Fibroblast of skin of right biceps (primary cell): Measurements from ENCODE around the gene OR6S1.
"Not testable (repeated sequence)": the region's sequence is repeated elsewhere in the genome, so short reads cannot be mapped to it uniquely, and the experiment has no call there.

Experiments
- DNase-seq: peaks from one replicate; pipeline ENCODE4 v3.0.0-alpha.2; 2013

Gene OR6S1

DNA sequence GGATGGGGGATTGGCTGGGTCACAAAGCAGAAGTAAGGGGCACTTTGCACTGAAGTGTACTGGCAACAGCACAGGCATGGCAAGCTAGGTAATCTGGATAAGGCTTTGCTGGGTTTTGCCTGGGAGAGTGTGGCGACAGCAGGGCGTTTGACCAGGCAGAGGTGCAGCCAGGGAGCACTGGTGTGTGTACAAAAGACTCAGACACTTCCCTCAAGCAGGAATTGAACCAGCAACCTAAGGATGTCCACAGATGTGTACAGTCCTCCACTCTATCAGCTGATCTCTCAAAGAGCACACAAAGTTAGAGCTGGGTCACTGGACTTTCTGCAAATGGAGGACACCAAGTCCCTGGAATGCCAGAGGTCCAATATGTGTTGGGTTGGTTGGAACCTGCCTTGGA is 27.5 kb upstream of the OR6S1 start:
- DNase-seq: no peak

- DNase-seq: no peak
These were observed 26.5 kb upstream of the OR6S1 start for GRCh38 chr14:20667957-20668356.

- not testable (repeated sequence) for DNase-seq
These were observed 25.0 kb upstream of the OR6S1 start for GRCh38 chr14:20666400-20666961.

GRCh38 chr14:20662968-20663732 is 21.7 kb upstream of the OR6S1 start:
- DNase-seq: peak; percentile 72

- no peak for DNase-seq
These were observed 19.7 kb upstream of the OR6S1 start for GRCh38 chr14:20661197-20661596.

DNA sequence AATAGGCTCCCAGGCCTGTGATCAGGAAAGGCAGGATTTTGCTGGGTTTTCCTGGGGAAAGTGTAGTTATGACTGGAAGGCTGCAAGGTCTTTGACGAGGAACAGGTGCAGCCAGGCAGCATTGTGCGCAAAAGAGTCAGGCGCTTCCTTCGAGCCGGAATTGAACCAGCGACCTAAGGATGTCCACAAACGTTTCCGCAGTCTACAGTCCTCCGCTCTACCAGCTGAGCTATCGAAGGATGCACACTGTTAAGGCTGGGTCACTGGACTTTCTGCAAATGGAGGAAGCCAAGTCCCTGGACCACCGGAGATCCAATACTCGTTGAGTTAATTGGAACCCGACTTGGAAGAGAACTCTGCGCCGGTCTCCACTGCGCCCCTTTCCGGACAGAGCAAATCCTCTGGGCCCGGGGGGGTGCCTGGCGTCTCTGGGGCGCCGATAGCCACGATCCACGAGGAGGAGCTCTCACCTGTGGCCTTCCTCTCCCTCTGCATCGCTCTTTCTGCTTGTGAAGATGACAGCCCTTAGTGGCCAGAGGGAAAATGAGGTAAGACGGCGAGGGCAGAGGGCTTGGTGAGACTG is 18.4 kb upstream of the OR6S1 start:
- no peak for DNase-seq

DNA sequence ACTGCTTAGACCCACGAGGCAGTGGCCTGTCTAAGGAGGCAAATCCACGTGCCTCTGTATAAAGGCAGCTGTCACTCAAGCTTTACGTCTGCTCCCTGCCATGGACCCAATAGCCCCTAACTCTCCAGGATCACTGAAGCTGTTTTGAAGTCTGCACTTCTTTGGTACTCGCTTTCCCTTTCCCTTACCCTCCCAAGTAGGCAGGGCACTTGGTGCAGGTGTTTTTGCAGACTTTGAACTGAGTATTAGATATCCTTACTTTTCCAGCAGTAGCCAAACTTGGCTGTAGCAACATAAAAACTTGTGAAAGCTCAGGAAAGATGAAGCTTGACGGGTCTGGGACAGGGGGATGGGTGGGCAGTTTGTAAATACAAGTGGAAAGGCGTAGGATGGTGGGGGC is 17.8 kb upstream of the OR6S1 start:
- DNase-seq: no peak

DNA sequence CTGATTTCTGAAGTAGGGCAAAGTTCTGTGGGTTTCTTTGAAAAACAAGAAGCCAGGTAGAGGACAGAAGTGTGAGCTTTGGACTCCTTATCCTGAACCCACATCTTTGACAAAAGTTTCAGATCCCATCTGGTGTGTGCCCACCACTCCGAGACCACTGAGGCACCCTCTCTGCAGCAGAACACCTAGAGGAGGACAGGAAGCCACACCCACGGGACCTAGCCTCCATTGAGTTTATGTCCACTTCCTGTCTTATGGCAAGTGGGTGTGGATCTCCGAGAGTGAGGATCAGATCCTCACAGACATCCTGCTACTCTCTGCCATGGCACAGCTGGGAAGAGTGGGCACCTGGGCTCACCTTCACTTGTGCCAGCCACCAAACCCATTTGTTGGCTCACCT is 16.8 kb upstream of the OR6S1 start:
- no peak for DNase-seq

- DNase-seq: peak; percentile 34
These were observed 16.0 kb upstream of the OR6S1 start for GRCh38 chr14:20657216-20658211.

DNA sequence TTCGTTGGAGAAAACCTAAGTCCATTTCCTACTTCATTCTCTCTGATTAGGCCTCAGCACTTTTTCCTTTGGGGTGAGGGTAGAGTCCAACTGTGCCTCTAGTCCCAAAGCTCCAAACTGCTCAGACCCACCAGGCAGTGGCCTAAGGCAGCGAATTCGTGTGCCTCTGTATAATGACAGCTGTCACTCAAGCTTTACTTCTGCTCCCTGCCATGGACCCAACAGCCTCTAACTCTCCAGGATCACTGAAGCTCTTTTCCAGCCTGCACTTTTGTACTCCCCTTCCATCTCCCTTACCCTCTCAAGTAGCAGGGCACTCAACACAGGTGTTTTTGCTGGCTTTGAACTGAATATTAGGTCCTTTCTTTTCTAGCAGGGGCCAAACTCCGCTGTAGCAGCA is 14.8 kb upstream of the OR6S1 start:
- DNase-seq: no peak

DNA sequence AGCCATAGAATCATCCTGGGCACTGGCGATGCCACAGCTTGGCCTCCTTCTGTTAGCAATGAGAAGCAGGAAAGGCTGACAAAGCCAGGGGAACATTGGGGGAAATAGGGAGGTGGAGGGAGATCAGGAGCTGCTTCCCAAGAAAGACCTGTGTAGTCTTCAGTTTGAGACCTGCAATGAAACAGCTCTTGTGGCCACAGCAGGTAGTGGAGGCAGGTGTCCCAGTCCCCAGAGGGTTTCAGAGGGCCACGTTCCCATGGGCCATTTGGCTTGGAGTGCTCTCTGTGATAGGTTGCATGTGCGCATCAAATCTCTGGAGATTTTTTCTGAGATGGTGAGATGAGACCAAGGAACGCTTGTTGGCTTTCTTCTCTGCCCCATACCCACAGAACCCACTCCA is 14.4 kb upstream of the OR6S1 start:
- no peak for DNase-seq

DNA sequence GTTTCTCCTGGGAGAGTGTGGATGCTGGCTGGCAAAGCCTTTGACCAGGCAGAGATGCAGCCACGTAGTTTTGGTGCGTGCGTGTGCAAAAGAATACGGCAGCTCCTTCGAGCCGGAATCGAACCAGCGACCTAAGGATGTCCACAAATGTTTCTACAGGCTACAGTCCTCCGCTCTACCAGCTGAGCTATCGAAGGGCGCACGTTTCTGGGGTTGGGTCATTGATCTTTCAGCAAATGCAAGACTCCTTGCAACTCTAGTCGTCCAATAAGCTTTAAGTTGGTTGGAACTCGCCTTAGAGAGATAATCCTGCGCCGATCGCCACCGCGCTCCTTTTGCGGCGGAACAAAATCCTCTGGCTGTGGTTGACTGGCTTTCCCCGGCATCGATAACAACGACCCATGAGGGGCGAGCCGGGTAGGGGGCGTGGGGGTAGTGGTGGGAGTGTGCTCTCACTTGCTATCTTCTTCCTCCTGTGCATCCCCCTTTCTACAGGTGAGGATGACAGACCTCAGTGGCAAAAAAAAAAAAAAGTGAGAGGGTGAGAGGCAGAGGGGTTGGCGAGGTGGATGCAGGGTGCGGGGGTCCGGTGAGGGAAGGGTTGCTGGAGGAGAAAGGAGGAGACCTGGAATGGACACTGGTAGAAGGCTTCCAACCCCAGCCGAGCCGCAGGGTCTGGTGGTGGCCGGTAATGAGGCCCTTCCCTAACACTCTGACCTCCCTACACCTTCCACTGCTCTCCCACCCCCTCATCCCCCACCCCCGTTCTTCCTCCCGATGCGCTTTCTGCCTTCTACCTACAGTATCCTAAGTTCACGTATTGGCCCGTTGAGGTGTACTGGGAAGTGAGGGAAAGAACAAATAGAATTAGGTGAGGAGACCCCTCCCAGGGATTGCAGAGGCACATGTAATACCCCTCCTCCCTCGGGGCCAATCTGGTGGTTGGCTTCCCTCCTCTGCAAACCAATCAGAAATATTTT is 11.8 kb upstream of the OR6S1 start:
- DNase-seq: peak; percentile 82

DNA sequence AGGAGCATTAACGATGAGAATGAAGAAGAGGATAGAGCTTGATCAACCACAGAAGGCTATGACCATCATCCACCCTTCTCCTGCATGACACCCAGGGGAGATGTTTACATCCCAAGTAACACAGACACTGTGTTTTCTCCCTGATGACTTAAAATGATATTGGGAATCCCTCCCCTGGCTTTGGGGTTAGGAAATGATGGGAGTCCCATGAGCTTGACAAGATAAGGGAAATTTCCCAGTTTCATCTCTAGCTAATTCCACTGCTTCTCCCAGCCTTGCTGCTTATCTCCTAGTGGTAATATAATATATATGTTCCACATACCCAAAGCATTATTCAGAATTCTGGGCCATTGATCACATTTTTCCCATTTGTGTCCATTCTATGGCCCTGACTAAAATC is 4.0 kb upstream of the OR6S1 start:
- DNase-seq: no peak

DNA sequence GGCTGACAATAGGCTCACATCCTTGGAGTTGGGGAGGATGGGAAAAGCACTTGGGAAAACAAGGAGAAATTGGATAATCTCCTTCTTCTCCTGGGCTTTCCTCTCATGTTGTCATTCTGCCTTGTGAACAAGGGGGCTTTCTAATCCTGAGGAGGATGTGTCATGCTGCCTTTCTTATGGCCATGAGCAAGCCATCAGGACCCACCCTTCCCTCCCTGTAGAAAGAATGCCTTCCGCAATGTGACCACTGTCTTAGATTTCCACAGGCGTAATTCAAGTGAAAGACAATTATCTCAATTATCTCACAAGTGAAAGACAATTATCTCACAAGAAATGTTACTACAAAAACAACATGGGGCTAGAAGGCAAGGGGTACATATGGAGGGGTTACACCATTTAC is 3.0 kb upstream of the OR6S1 start:
- no peak for DNase-seq

DNA sequence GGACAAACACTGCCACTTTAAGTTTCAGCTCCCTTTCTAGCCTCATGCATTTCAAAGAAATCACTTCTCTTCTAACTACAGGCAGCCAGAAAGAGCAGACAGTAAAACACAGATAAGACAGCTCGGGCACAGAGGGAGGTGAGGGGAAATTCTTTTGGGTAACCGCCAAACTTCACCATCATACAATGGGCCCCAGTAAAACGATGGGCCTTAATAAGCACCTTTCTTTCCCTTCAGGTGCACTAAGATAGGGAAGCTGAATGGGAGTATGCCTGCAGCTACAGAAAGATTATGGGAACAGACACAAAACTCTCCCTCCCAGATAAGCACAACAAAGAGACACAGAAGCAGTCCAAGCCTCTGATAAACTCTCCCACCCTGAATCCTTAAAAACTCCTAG is 1.3 kb upstream of the OR6S1 start:
- DNase-seq: not testable (repeated sequence)

DNA sequence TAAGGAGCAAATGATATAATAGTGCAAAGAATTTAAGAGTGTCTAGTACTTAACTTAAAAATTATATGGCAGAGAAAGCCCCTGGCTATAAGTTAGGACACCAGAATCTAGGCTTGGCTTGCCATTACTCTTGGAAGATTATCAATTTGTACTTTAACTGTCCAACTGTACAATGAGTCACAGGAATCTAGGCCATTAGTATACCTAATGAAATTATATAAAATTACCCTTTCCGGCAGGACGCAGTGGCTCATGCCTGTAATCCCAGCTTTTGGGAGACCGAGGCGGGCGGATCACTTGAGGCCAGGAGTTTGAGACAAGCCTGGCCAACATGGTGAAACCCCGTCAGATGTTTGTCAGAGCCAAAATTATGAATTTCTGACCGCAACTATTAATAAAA is 691 bp upstream of the OR6S1 start:
- no peak for DNase-seq

DNA sequence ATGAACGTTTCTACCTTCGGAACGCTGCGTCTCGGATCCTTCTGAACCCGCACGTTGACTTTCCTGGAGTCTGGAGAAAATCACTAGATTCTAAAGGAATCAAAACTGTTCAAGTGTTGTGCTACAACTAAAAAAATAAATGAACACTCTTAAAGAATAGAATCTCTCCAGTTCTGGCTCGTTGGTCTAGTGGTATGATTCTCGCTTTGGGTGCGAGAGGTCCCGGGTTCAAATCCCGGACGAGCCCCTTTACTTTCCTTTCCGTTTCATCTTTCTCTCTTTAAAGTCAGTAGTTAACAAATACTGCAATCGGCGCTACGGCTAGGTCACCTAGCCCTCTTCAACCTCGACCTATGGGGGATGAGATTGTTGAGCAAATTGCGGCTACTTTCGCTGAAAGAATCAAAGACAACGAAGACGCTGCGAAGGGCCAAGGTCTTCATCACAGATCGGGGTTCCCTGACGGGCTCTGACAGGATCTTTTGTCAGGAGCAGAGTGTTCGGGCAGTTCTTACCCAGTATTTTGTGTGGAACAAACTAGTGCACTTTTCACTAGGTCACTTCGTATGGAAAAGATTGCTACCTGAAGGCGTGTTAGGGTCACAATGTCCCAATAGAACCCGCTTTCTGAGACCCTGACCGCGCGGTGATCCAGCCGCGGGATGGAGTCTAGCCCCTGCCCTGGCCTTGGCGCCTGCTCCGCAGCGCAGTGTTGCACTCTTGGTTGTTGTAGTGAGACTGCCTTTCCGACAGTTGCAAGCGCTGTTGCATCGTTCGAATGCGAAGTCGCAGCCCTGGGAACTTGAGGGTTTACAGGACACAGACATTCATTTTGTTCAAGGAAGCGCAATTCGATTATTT is 8.4 kb downstream of the OR6S1 start:
- DNase-seq: peak; percentile 84

GRCh38 chr14:20632448-20632830 is 9.1 kb downstream of the OR6S1 start:
- no peak for DNase-seq

DNA sequence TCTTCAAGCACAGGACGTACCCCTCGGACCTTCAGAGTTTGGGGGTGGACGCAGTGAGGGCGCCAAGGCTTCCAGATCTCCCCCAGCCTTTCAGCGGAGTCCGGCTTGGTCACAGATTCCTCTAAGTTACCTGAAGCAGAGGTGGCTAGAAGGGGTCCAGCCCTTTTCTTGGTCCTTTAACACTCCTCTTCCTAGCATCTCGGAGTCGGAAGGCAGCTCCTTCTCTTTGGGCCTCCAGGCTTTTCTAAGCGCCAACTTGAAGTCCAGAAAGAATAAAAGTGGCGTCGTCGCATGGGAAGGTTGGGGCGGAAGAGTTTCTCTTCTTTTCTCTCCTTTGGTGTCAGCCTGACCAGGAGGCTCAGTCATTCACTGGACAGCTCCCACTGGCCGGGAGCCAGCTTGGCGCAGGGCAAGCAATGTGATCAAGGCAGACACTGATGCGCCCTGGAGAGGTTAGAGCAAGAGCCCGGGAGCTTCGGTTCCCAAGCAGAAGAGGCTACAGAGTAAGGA is 9.6 kb downstream of the OR6S1 start:
- DNase-seq: peak; percentile 69

GRCh38 chr14:20631023-20631879 is 10.2 kb downstream of the OR6S1 start:
- peak; percentile 69 for DNase-seq
